SU-DHL-6 (cell line): ENCODE measurements around the gene FANK1.

Experiments used
- H2AFZ ChIP-seq: fragments of 200-600 bp; sonication (generic); 2 replicates; pipeline ENCODE4 v1.6.1; 2014; ENCODE audit warnings: low read depth, mild to moderate bottlenecking, moderate library complexity, mixed read lengths, antibody characterized with exemption, low read length; ENCODE audit not compliant: severe bottlenecking
- H3F3A ChIP-seq: fragments of 200-600 bp; shearing (Covaris generic); 2 replicates; pipeline ENCODE4 v1.6.0; 2016; ENCODE audit warnings: antibody characterized with exemption, mild to moderate bottlenecking; ENCODE audit not compliant: insufficient read depth
- H3K27ac ChIP-seq: fragments of 200-600 bp; sonication (generic); 2 replicates; pipeline ENCODE4 v1.5.1; 2016; ENCODE audit warnings: low read depth, mild to moderate bottlenecking, low read length, moderate library complexity, mixed read lengths
- H3K27me3 ChIP-seq: fragments of 200-600 bp; sonication (generic), shearing (Covaris generic); 2 replicates; pipeline ENCODE4 v1.6.0; 2014; ENCODE audit warnings: mild to moderate bottlenecking, low read length
- H3K36me3 ChIP-seq: fragments of 200-600 bp; sonication (generic); 2 replicates; pipeline ENCODE4 v1.6.1; 2014; ENCODE audit warnings: mild to moderate bottlenecking, low read length, mixed read lengths
- H3K4me2 ChIP-seq: fragments of 300-600, 200-600 bp; shearing (Covaris generic), sonication (generic); 2 replicates; pipeline ENCODE4 v1.6.0; 2014; ENCODE audit warnings: low read length, low read depth, mild to moderate bottlenecking; ENCODE audit not compliant: poor library complexity, severe bottlenecking
- H3K4me3 ChIP-seq: fragments of 200-600 bp; sonication (generic); 2 replicates; pipeline ENCODE4 v1.5.1; 2014; ENCODE audit warnings: antibody characterized with exemption, low read length, mild to moderate bottlenecking, mixed read lengths; ENCODE audit not compliant: insufficient read depth, poor library complexity, severe bottlenecking
- H3K79me2 ChIP-seq: fragments of 200-600 bp; sonication (generic); 2 replicates; pipeline ENCODE4 v1.6.1; 2014; ENCODE audit warnings: mild to moderate bottlenecking, low read length, moderate library complexity; ENCODE audit not compliant: insufficient read depth
- H3K9ac ChIP-seq: fragments of 200-600 bp; sonication (generic); 2 replicates; pipeline ENCODE4 v1.7.0; 2014; ENCODE audit warnings: mild to moderate bottlenecking, low read length
- H3K9me2 ChIP-seq: fragments of 200-600 bp; sonication (generic); replicated peaks from 2 replicates; pipeline ENCODE4 v1.6.1; 2014; ENCODE audit warnings: low read length; ENCODE audit not compliant: insufficient read depth
- H3K9me3 ChIP-seq: fragments of 200-600 bp; sonication (generic); 2 replicates; pipeline ENCODE4 v1.6.1; 2014; ENCODE audit warnings: low read length, mixed read lengths; ENCODE audit not compliant: insufficient read depth
- H4K20me1 ChIP-seq: fragments of 200-600 bp; sonication (generic); 2 replicates; pipeline ENCODE4 v1.6.1; 2014; ENCODE audit warnings: low read depth, mild to moderate bottlenecking, antibody characterized with exemption, low read length, moderate library complexity, mixed read lengths
- EZH2phosphoT487 ChIP-seq: fragments of 200-600 bp; sonication (generic), shearing (Covaris generic); conservative IDR thresholded peaks from 2 replicates; pipeline ENCODE4 v1.6.1; 2018; ENCODE audit warnings: mild to moderate bottlenecking, antibody characterized with exemption, low read length, moderate library complexity, mixed read lengths
- TF ChIP-seq, protein P1 (sequence below): fragments of 200-600 bp; sonication (generic); IDR thresholded peaks from one replicate; pipeline ENCODE4 v1.5.1; 2017; ENCODE audit warnings: antibody characterized with exemption, mild to moderate bottlenecking, low read length, moderate library complexity; ENCODE audit not compliant: insufficient read depth, poor library complexity, severe bottlenecking

Gene FANK1

DNA sequence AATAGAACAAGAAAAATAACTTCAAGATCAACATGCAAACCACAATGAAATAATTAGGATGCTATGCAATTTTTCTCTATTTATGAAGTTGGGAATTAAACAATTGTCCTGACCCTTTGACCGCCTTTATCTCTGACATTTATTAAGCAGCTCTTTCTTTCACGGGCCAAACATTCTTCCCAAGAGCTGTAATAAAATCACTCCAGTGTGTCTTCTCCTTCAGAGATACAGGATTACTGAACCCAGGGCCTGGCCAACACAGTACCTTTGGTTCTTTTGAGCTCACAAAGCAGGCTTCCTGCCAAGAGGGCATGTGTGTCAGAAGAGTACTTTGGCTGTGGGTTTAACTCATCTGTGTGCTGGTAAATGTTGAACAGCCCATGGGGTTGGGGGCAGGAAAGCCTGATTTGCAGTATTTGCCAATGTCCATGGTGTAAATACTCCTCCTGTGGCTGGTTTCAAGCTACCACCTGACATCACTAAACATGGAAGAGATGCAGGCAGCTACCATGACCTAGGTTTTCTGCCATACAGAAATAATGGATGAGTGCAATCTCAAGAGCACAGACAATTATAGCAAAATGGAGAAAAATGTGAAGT is 121.7 kb downstream of the FANK1 start:
- Histone ChIP-seq H3K27ac (no peak overlapping the region), H3K36me3 (no peaks in the 10 kb centered on the region), H2AFZ (no peak overlapping the region), H3K4me2 (no peak overlapping the region), H3K27me3 (no peaks in the 10 kb centered on the region), H3F3A (no peaks in the 10 kb centered on the region), H3K9ac (no peak overlapping the region), H3K79me2 (no peaks in the 10 kb centered on the region), H3K9me2 (no peaks in the 10 kb centered on the region), H3K9me3 (no peaks in the 10 kb centered on the region), H3K4me3 (no peak overlapping the region), H4K20me1 (no peaks in the 10 kb centered on the region)
- TF ChIP-seq EZH2phosphoT487 = no peak
- TF ChIP-seq, protein P1, sequence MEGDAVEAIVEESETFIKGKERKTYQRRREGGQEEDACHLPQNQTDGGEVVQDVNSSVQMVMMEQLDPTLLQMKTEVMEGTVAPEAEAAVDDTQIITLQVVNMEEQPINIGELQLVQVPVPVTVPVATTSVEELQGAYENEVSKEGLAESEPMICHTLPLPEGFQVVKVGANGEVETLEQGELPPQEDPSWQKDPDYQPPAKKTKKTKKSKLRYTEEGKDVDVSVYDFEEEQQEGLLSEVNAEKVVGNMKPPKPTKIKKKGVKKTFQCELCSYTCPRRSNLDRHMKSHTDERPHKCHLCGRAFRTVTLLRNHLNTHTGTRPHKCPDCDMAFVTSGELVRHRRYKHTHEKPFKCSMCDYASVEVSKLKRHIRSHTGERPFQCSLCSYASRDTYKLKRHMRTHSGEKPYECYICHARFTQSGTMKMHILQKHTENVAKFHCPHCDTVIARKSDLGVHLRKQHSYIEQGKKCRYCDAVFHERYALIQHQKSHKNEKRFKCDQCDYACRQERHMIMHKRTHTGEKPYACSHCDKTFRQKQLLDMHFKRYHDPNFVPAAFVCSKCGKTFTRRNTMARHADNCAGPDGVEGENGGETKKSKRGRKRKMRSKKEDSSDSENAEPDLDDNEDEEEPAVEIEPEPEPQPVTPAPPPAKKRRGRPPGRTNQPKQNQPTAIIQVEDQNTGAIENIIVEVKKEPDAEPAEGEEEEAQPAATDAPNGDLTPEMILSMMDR = no peak

DNA sequence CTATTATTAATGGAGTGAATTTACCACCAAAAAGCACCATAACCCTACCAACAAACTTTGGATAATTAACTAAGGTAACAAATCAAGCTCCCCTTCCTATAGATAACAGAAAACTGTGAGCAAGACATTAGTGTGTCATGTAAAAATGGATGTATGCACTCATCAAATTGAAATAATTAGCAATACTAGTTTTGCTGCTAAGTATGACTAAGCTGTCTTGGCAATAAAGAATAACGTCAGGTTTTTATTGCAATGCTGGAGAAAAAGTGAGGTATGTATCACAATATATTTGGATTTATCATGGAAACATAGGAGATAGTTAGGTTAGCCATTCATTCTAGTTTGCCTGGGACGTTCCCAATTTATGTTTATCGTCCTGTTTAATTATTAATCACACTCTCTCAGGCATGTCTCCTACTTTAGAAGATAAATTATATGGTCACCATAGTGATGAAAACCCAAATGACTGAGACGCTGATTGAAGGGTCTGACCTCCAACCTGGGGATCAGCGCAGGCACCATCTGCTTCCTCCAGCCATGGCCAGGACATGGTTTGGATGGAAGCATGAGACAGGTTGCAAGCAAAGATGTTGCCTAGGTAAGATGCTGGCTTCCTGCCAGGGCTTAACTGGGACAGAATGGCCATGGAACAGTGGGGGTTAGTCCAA is 125.6 kb downstream of the FANK1 start:
- TF ChIP-seq EZH2phosphoT487 = no peak
- H3K9me3 ChIP-seq = no peaks in the 10 kb centered on the region
- no peaks in the 10 kb centered on the region for H3K79me2 ChIP-seq
- no peaks in the 10 kb centered on the region for H4K20me1 ChIP-seq
- no peak overlapping the region for H3K4me3 ChIP-seq
- H3K9me2 ChIP-seq = no peaks in the 10 kb centered on the region
- H3K9ac ChIP-seq = no peak overlapping the region
- no peak overlapping the region for H3K4me2 ChIP-seq
- H3K27me3 ChIP-seq = no peaks in the 10 kb centered on the region
- H2AFZ ChIP-seq = no peak overlapping the region
- no peaks in the 10 kb centered on the region for H3K36me3 ChIP-seq
- no peak overlapping the region for H3K27ac ChIP-seq
- H3F3A ChIP-seq = no peaks in the 10 kb centered on the region

DNA sequence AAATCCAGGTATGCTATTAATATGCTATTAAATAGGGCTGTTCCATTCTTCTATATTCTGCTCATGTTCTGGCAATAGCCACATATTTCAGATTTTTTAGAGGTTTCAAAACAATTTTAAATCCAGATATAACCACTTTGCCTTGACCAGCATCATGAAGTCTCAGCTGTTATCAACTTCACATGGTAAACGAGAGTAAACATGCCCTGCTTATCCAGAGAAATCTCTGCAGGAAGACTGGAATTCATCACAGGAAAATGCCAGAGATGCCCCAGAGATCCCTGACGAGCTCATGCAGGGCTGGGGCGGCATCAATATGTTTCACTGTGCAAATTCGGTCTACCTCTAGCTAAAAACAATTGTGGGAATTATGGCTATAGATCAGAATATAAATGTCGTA is 126.5 kb downstream of the FANK1 start:
- no peaks in the 10 kb centered on the region for H3K79me2 ChIP-seq
- H3K9ac ChIP-seq = no peak overlapping the region

More for the DNA sequence above, 126.5 kb downstream of the FANK1 start:
- no peak overlapping the region for H3K4me2 ChIP-seq
- no peak overlapping the region for H3K27ac ChIP-seq
- H3K4me3 ChIP-seq = no peak overlapping the region
- H4K20me1 ChIP-seq = no peaks in the 10 kb centered on the region
- H2AFZ ChIP-seq = no peak overlapping the region
- no peaks in the 10 kb centered on the region for H3K9me2 ChIP-seq
- no peak for TF ChIP-seq EZH2phosphoT487
- TF ChIP-seq, protein P1 = no peak
- H3K36me3 ChIP-seq = no peaks in the 10 kb centered on the region
- no peaks in the 10 kb centered on the region for H3K27me3 ChIP-seq
- no peaks in the 10 kb centered on the region for H3K9me3 ChIP-seq
- H3F3A ChIP-seq = no peaks in the 10 kb centered on the region
